HG03135 (cell line): ENCODE data around the gene SOX6.
"Not testable (repeated sequence)": the region's sequence is repeated elsewhere in the genome, so short reads cannot be mapped to it uniquely, and the experiment has no call there.

ENCODE experiments used
- ATAC-seq: cut with Tn5 transposase; IDR thresholded peaks from one replicate; pipeline ENCODE4 v1.9.1; 2021; ENCODE audit warnings: mild to moderate bottlenecking, moderate library complexity; ENCODE audit not compliant: unreplicated experiment

The SOX6 gene

DNA sequence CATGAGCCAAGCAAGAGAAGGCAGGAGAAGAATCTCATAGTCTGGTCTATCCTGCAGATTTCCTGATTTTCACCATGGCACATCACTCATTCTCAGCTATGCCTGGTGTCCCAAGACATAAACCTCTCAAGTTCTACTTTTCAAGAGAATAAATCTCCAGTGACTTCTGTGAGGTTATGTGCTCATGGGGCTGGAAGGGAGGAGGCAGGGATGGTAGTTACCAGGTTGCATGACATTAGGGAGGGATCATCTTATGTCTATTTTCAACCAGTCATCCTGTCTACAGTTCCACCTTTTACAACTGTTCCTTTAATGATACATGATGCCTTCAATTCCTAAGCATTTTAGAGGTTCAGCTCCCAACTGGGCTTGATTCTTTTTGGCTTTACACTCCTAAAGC lies 297.7 kb downstream of the SOX6 start:
- no peak for ATAC-seq

GRCh38 chr11:16052750-16053149 lies 303.6 kb downstream of the SOX6 start:
- no peak for ATAC-seq

DNA sequence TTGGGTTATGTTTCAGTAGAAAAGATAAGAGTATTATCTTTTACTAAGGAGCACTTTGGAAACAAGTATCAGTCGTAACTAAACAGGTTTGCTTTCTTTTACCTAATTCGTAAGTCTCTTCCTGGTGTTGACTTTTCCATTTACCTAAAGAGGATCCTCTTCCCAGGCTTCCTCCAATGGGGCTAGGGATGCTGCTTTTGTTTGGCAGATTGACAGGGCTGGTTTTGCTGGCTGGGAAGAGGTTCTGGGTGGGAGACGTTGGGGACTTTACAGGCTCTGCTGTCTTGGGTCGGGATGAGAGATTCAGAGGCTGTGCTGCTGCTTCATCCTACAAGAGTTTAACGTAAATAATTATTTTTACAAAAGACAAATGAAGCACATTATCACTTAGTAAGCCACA lies 306.7 kb downstream of the SOX6 start:
- ATAC-seq, result no peak

GRCh38 chr11:16047073-16047472 lies 309.3 kb downstream of the SOX6 start:
- no peak for ATAC-seq

GRCh38 chr11:16043617-16044016 lies 312.7 kb downstream of the SOX6 start:
- ATAC-seq, result no peak

GRCh38 chr11:16041207-16041606 lies 315.1 kb downstream of the SOX6 start:
- ATAC-seq, result no peak

GRCh38 chr11:16040151-16040550 lies 316.2 kb downstream of the SOX6 start:
- no peak for ATAC-seq

GRCh38 chr11:16037179-16037578 lies 319.2 kb downstream of the SOX6 start:
- ATAC-seq, result no peak

GRCh38 chr11:16036218-16036617 lies 320.1 kb downstream of the SOX6 start:
- no peak for ATAC-seq

GRCh38 chr11:16034074-16034473 lies 322.3 kb downstream of the SOX6 start:
- no peak for ATAC-seq

DNA sequence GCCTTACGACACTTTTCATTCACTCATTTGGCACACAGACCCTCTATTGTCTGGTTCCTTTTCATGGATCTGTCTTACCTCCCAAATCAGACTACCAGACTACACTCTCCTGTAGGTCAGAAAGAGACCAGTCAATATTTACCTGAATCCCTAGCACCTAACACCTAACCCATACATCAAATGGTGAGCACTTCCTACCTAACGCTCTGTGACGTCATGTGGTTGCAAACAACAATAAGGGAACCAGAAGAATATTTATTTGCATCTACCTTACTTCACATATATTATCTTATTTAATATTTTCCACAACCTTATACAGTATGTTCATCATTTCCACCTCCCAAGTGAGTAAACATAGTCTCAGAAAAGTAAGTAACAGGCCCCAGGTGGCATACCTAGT lies 323.4 kb downstream of the SOX6 start:
- no peak for ATAC-seq

GRCh38 chr11:16031210-16031609 lies 325.1 kb downstream of the SOX6 start:
- ATAC-seq, result no peak

DNA sequence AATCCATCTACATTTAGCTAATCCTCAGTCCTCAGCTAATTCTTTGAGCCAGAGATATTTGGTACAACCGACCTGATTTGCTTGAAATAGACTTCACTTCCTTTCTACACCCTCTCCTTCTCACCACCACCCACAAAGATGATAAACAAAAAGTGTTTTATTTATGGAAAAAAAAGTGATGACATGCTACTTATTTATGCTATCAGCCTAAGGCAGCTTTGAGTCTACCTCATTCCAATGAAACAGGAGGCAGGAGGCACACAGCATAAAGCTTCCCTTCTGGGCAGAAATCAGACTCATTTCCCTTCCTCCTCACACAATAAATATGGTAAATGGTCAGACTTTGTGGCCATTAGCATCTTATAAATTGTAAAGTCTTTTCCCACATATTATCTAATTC lies 325.7 kb downstream of the SOX6 start:
- no peak for ATAC-seq

GRCh38 chr11:16029151-16029550 lies 327.2 kb downstream of the SOX6 start:
- ATAC-seq, result not testable (repeated sequence)

DNA sequence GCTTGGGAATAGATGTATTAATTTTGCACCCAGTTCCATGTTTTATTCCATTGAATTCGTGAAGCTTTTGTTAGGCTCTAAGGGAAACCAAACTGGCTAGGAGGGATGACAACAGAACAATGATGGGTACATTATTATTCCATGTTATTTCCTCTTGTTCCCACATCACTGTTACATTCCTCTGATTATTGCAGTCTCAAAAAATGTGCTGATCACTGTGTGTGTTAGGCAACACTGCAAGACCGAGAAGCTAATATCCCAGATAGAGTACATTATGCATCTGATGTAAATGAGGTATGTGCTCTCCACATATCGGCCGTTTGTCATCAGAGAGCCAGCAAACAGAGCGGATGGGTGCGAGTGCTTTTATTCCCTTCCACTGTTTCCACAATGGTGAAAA lies 327.9 kb downstream of the SOX6 start:
- no peak for ATAC-seq

DNA sequence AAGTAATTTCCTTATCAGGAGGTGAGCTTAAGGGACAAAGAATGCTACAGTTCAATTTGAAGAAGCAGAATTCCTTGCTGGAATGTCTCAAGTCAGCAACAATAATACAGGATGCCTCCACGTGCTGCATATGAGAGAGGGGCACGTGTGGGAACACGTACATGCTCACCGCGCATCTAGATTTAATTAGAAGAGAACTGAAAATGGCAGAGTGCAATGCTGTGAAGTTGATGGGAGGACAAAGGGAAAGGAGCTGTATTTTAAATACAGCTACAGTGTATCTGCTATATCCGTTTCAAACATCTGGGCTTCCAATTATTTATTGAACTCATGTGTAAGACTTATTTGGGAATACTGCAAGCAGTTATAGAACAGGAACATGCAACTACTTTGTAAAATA lies 328.7 kb downstream of the SOX6 start:
- ATAC-seq, result no peak

DNA sequence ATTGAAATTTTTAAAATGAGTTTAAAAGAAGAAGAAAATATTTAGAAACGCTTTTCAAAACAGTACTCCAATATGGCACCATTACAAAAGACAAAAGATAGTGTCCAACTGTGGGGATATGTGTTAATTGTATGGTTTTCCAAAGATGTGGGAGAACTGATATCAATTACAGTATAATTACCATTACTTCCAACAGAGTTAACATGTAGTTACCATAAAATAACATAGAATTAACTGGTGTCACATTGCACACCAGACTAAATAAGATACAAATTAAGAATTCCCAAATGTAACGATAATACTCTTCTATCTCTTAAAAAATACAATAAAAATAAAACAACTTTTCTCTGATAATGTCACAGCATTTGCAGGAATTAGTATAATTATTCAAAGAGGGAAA lies 329.5 kb downstream of the SOX6 start:
- no peak for ATAC-seq

DNA sequence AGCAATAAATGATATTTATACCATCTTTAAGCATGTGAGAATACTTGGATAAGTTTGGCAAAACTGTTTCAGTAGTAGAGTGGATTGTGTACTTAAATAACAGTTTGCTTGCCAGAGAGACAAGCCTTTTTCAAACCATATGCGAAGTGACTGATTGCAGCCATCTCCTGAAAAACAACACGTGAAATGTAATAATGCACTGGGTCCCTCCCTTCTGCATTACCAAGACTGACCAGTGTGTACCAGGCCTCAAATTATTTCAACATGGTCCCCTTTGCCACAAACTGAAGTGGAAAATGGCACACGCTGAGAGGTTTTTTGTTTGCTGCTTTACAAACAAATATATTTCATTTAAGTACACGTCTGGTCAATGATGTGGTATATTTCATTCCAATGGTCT lies 337.4 kb downstream of the SOX6 start:
- ATAC-seq, result no peak

DNA sequence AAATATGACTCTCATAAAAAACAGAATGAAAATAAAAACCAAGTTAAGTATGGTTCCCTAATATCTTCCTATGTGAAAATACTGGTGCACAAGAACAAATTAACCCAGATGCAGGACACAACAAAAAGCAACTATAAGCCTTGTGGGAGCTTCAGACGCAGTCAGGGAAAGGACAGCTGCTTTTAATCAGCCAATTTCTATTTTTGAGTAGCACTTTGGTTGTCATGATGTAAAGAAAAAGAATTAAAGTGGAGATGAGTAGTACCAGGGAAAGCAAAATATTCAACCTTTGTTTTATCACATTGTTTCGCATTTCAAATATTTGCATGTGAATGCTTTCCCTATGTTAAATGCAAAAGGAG lies 339.9 kb downstream of the SOX6 start:
- ATAC-seq, result no peak

DNA sequence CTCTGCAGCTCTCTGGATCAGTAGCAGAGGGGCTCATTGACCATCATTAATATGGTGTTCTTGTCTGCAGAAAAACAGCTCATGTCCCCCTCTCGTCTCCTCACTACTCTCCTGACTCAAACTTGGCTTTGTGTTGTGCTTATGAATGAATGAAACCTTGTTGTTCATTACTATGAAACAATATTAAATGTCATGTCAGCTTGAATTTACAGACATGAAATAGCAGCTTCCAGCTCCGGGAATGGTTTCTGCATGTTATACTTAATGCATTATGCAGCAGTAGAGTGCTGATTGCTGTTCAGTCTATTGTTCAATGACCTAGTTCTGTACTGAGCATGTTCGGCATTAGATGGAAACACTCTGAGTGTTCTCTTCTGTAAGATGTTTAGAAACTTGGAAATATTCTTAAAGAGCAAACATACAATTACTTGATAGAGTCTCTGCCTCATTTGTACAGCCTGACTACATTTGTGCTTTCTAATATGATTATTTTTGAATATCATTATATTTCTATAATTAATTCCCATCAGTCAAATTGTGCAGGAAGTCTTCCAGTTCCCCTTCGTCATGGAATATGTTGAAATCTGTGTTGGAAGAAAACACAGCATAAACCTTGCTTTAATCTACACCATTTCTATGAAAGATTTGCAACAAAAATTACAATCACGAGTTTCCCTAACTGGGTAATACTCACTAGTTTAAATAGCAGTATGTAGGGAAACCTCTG lies 340.4 kb downstream of the SOX6 start:
- ATAC-seq, result no peak

- no peak for ATAC-seq
Measured at GRCh38 chr11:16013649-16014275, 342.6 kb downstream of the SOX6 start.

- no peak for ATAC-seq
Measured at GRCh38 chr11:16013242-16013641, 343.1 kb downstream of the SOX6 start.
